Measurements from ENCODE around the gene VEPH1.
"Not testable (repeated sequence)": the region's sequence is repeated elsewhere in the genome, so short reads cannot be mapped to it uniquely, and the experiment has no call there.

VEPH1 gene

GRCh38 chr3:157329551-157329950 lies 173.7 kb downstream of the VEPH1 start:
- no peak for DNase-seq (ENCODE audit: extremely low read depth, insufficient read length)
- no peaks in the 10 kb centered on the region for H3K36me3 ChIP-seq (ENCODE audit: control insufficient read depth, insufficient read depth, low read length)
- TF ChIP-seq, protein P1, sequence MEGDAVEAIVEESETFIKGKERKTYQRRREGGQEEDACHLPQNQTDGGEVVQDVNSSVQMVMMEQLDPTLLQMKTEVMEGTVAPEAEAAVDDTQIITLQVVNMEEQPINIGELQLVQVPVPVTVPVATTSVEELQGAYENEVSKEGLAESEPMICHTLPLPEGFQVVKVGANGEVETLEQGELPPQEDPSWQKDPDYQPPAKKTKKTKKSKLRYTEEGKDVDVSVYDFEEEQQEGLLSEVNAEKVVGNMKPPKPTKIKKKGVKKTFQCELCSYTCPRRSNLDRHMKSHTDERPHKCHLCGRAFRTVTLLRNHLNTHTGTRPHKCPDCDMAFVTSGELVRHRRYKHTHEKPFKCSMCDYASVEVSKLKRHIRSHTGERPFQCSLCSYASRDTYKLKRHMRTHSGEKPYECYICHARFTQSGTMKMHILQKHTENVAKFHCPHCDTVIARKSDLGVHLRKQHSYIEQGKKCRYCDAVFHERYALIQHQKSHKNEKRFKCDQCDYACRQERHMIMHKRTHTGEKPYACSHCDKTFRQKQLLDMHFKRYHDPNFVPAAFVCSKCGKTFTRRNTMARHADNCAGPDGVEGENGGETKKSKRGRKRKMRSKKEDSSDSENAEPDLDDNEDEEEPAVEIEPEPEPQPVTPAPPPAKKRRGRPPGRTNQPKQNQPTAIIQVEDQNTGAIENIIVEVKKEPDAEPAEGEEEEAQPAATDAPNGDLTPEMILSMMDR (IDR thresholded peaks at IDR 0.05; ENCODE audit: insufficient read depth, low read length, poor library complexity, severe bottlenecking), result no peak
- no peaks in the 10 kb centered on the region for H3K27me3 ChIP-seq (replicated peaks; ENCODE audit: control insufficient read depth, insufficient read depth, low read length)
- H3K4me3 ChIP-seq (replicated peaks; ENCODE audit: low read depth, low read length), result no peak overlapping the region

DNA sequence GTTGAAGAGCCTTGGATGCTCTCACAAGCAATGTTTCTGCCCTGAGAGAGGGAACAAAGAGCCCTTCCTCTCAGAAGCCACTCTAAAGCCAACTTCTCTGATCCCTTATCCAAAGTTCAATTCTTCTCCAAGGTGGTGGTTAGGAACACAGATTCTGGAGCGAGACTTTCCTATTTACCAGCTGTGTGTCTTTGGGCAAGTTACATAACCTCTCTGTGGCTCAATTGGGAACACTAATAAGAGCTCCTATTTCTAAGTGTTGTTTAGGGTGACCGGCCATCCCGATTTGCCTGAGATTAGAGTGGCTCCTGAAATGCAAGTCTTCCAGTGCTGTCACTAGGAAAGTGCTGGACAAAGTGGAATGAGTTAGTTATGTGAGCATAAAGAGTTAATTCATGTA lies 175.4 kb downstream of the VEPH1 start:
- Histone ChIP-seq H3K27me3 (replicated peaks; ENCODE audit: control insufficient read depth, insufficient read depth, low read length) (no peaks in the 10 kb centered on the region), H3K4me3 (replicated peaks; ENCODE audit: low read depth, low read length) (no peak overlapping the region), H3K36me3 (ENCODE audit: control insufficient read depth, insufficient read depth, low read length) (no peaks in the 10 kb centered on the region)
- no peak for DNase-seq (ENCODE audit: extremely low read depth, insufficient read length)
- TF ChIP-seq, protein P1 (IDR thresholded peaks at IDR 0.05; ENCODE audit: insufficient read depth, low read length, poor library complexity, severe bottlenecking), result no peak

DNA sequence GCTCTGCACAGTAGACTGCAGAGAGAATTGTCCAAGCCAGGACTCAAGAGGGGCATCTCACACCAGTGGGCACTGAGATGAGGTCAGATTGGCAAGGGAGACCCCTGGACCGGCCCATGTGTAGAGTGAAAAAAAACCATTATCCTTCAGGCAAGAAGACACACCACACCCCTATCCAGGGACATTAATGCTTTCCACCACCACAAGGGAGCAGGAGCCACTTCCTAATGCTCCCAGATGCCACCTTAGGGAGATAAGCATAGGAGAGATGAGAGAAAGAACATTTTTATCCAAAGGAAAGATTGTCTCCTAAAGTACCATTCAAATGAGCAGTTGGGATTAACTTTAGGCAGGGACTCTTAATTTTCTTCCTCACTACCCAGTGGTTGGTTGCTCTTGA lies 176.2 kb downstream of the VEPH1 start:
- TF ChIP-seq, protein P1 (IDR thresholded peaks at IDR 0.05; ENCODE audit: insufficient read depth, low read length, poor library complexity, severe bottlenecking), result no peak
- Histone ChIP-seq H3K36me3 (ENCODE audit: control insufficient read depth, insufficient read depth, low read length) (no peaks in the 10 kb centered on the region), H3K27me3 (replicated peaks; ENCODE audit: control insufficient read depth, insufficient read depth, low read length) (no peaks in the 10 kb centered on the region), H3K4me3 (replicated peaks; ENCODE audit: low read depth, low read length) (no peak overlapping the region)
- DNase-seq (ENCODE audit: extremely low read depth, insufficient read length), result no peak

- not testable (repeated sequence) for H3K27me3 ChIP-seq (replicated peaks; ENCODE audit: control insufficient read depth, insufficient read depth, low read length); H3K4me3 ChIP-seq (replicated peaks; ENCODE audit: low read depth, low read length); H3K36me3 ChIP-seq (ENCODE audit: control insufficient read depth, insufficient read depth, low read length); DNase-seq (ENCODE audit: extremely low read depth, insufficient read length)
Observed at GRCh38 chr3:157324869-157325268, 178.3 kb downstream of the VEPH1 start.

- TF ChIP-seq, protein P1 (IDR thresholded peaks at IDR 0.05; ENCODE audit: insufficient read depth, low read length, poor library complexity, severe bottlenecking), result no peak
- H3K4me3 ChIP-seq (replicated peaks; ENCODE audit: low read depth, low read length), result no peak overlapping the region
- no peaks in the 10 kb centered on the region for H3K36me3 ChIP-seq (ENCODE audit: control insufficient read depth, insufficient read depth, low read length)
- DNase-seq (ENCODE audit: extremely low read depth, insufficient read length), result no peak
- no peaks in the 10 kb centered on the region for H3K27me3 ChIP-seq (replicated peaks; ENCODE audit: control insufficient read depth, insufficient read depth, low read length)
Observed at GRCh38 chr3:157323360-157323759, 179.9 kb downstream of the VEPH1 start.

DNA sequence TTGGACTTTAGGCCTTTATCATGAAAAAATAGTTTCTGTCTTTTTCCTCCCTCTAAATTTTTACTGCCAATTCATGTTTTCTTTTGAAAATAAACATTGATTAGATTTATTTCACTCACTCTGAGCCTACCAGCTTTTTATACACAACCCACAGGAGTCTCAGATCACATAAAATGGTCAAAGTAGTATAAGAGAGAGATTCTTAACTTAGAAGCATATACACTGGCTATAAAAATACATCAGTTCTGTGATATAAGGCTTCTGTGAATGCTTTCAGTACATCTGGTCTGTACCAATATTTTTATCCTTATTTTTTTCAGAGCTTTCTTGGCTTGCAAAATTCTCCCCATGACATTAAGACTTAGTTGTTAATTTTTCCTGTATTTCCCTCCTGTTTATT lies 183.5 kb downstream of the VEPH1 start:
- TF ChIP-seq, protein P1 (IDR thresholded peaks at IDR 0.05; ENCODE audit: insufficient read depth, low read length, poor library complexity, severe bottlenecking), result no peak
- Histone ChIP-seq H3K36me3 (ENCODE audit: control insufficient read depth, insufficient read depth, low read length) (no peaks in the 10 kb centered on the region), H3K27me3 (replicated peaks; ENCODE audit: control insufficient read depth, insufficient read depth, low read length) (no peaks in the 10 kb centered on the region), H3K4me3 (replicated peaks; ENCODE audit: low read depth, low read length) (no peak overlapping the region)
- no peak for DNase-seq (ENCODE audit: extremely low read depth, insufficient read length)

All from GM06990 (cell line).